ENCODE measurements around the gene RPL29.

GRCh38 chr3:51985063-51985462 is 10.6 kb downstream of the RPL29 start:
- TF ChIP-seq CTCF (IDR thresholded peaks at IDR 0.05; ENCODE audit: extremely low read depth in 1 of 2, insufficient read depth in 1 of 2, low read depth in 1 of 2, low read length in 2 of 2) (no peak), MAX (IDR thresholded peaks at IDR 0.05; ENCODE audit: insufficient read depth, insufficient read length) (no peak), GATA2 (IDR thresholded peaks at IDR 0.05; ENCODE audit: insufficient read depth, insufficient read length, low read depth, low read length) (no peak), EZH2 (IDR thresholded peaks at IDR 0.05; ENCODE audit: borderline replicate concordance, low read depth, low read length, severe bottlenecking) (no peak), POLR2A (IDR thresholded peaks at IDR 0.05; ENCODE audit: low read depth, low read length) (no peak)

All from endothelial cell of umbilical vein (primary cell).